GM19025 (cell line): Measurements from ENCODE around the gene SIL1.
"Not testable (repeated sequence)": the region's sequence is repeated elsewhere in the genome, so short reads cannot be mapped to it uniquely, and the experiment has no call there.

ENCODE experiments used
- ATAC-seq: cut with Tn5 transposase; IDR thresholded peaks from one replicate; pipeline ENCODE4 v1.9.1; 2021; ENCODE audit warnings: mild to moderate bottlenecking, low read depth, moderate library complexity; ENCODE audit not compliant: unreplicated experiment

Gene SIL1

DNA sequence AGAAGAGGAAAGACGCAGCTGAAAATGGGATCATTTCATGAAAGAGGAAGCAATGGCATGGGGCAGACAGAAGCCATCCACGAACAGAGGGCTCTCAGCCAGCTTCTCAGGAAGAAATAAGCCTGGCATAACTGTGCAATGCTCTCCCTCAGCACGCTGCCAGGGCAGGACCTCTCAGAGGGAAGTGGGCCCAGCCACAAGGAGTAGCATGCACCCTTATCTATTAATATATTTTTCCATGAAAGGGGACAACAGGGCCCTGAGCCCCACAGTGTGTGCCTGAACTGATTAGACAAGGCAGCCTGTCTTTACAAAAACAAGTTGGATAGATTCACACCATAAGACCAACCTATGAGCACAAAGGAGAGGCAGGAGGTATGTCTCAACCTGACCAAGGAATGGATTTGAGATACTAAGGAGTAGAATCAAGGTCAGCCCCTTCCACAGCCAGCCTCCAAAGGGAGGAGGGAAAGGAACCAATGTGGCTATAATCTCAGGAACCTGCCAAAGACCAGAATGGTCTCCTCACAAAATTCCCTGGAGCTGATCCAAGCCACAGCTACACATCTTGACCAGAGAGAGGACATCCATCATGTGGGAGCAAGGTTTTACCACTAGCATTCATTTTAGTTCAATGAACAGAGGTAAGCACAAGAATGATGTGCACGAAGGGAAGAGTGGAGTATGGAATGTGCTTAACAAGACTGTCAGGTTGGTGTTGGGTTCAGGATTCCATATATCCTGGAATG lies 154.8 kb downstream of the SIL1 start:
- no peak for ATAC-seq

DNA sequence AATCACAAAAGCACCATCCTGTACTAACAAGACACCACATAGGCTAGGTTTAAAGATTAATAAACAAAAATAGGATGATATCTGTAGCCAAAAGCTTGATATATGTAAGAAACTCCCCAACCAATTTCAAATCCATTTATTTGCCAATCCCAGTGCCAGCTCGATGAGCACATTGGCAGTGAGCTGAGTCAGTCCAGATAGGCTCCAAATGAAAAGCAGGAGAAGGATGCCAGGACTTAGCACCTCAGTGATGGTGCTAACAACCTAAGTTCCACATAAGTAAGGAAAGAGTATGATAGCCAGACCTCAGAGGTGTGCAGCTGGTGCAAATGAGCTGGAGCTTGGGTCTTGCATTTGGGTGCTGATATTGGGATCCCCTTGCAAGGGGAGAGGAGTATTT lies 158.1 kb downstream of the SIL1 start:
- ATAC-seq, result no peak

DNA sequence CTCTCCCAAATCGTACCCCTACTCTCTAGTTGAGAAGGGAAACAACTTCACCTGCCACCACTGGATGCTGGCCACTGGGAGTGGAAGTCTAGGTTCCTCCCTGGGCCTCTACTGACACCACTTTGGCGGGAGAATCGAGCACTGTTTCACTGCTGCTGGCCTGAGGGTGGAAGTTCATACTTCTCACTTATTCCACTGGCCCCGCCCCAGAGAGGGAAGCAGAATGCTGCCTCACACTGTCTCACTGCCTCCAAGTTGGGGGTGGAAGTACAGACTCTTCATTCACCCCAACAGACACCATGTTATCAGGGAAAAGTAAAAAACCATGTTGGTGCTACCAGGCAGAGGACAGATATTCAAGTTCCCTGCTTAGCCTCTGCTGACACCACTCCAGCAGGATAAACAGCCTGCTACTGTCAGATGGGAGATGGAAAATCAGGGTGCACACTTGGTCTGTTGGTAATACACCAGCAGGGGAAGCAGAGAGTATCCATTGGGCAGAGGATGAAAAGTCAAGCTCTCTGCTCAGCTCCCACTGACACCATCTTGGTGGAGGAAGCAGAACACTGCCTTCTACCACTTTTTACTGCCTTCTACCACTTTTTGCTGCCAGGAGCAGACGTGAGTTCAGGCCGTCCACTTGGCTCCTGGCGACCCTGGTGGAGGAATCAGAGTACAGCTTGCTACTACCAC lies 159.4 kb downstream of the SIL1 start:
- ATAC-seq, result no peak

DNA sequence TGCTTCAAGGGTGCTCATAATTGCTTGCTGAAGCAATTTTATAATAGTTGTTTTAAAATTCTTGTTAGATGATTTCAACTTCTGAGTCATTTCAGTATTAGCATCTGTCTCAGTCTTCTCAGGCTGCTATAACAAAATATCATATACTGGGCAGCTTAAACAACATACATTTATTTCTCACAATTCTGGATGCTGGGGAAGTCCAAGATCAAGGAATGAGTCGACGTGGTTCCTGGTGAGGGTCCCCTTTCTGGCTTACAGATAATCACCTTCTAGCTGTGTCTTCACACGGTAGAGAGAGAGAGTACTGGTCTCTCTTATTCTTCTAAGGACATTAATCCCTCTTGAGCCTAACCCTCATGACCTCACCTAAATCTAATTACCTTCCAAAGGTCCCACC lies 160.4 kb downstream of the SIL1 start:
- no peak for ATAC-seq

DNA sequence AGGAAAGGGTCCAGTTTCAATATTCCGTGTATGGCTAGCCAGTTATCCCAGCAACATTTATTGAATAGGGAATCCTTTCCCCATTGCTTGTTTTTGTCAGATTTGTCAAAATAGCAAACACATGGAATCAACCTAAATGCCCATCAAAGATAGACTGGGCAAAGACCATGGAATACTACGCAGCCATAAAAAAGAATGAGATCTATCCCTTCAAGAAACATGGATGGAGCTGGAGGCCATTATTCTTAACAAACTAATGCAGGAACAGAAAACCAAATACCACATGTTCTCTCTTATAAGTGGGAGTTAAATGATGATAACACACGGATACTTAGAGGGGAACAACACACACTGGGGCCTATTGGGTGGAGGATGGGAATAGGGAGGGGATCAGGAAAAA lies 161.8 kb downstream of the SIL1 start:
- not testable (repeated sequence) for ATAC-seq

DNA sequence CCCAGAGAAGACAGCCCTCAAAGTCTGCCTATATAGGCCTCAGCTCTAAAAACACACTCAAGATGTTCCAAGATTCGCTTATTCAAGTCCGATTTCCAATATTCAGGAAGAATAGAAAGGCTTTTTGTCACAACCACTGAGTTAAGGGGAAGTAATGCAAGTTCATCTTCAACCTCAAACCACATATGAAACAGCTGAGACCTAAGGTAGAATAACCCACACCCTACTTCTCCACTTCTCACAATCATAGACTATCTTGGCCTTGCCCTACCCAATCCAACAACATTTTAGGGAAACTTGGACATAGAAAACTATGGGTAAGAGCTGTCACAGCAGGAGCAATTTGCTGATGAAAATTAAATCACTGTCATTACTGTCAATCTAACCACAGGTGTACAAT lies 171.0 kb downstream of the SIL1 start:
- ATAC-seq, result no peak

DNA sequence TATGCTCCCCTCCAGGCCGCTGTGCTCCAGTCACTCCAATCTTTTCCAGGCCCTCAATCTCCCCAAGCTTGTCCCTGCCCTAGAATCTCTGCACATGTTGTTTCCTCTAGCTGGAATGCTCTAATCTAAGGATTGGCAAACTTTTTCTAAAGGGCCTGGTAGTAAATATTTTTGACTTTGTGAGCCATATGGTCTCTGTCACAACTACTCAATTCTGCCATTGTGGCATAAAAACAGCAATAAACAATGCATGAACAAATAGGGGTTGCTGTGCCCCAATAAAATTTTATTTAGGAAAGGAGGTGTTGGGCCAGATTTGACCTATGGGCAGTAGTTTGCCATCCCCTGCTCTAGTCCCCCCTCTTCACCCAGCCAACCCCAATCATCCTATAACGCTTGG lies 172.5 kb downstream of the SIL1 start:
- no peak for ATAC-seq

DNA sequence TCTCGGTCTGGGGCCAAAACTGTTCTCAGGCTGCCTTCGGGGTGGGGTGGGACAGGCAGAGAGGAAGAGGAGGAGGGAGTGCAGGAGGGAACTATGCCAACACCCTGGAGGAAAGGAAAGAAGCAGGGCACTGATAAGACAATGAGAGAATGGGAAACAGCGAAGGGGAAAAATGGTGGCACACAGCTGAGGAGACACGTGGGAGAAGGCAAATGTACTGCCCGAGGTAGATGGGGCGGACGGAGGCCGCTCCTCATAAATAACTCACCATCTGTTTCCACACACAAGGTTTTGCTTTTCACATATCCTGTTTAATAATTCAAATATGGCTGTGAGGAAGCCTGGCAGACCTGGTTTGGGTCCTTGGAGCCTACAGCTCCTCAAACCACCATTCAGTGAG lies 174.9 kb downstream of the SIL1 start:
- ATAC-seq, result no peak

DNA sequence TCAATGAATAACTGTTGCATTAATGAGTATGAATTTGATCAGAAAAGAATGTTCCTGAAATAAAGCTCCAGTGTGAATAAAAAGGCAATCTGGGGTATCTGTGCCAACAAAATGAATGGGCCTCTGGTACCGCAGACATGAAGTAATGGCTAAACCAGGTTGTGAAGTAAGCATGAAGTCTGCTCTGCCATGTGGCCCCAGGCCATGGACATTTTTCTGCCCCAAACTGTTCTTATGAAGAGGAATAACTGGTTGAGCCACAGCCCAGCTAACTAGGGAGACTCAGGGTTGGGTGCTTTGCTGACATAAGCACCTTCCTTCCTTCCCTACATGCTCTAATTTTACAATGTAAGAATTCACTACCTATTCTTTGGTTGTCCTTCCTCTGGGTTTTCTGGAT lies 175.6 kb downstream of the SIL1 start:
- no peak for ATAC-seq

DNA sequence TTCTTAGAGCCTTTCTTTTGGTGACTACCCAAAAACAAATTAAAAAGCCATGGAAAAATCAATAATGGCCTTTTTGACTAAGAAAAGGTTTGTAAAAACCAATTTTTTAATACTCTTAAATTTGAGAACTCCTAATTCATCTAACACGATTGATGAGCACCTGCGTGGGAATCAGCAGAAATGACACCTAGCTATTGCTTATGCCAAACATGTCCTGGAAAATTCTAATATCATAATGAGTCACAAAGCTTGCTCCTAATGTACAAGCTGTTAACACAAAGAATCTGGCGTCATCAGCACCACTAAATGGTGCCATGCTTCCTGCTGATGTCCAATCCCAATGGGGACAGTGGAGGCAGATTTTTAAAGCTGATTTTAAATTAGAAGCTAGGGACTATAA lies 176.8 kb downstream of the SIL1 start:
- no peak for ATAC-seq

DNA sequence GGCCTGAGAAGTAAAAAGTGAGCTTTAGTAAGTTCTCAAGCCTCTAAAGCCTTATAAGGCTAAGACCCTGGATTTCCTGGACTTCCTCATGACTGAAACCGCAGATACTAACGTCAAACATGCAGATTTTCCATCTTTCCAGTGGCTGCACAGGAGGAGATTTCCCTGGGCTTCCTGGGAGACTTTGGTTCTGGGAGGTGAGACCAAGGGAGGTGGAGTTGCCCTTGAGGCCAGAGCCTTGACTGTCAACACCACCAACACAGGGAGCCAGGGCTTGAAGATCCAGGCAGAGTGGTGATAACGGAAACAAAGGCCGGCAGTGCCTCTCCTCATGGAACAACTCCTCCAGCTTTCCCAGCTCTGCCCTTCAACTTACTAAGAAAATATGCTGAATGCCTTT lies 178.3 kb downstream of the SIL1 start:
- no peak for ATAC-seq

DNA sequence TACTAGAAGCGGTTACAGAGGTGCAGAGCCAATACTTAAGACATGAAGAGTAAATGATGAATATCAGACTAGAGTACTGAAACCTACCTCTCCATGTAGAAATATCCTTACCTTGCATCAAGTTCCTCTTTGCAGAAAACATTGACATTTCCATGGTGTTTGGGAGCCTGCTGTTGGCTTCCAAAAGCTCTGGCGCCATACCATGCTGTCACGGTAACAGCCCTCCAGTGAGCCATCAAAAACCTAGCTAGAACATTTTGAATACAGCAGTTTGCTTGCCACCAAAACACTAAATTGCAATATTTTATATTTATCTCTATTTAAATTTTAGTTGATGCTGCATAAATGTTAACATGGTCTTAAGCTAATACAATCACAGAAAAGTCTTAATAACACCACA lies 179.0 kb downstream of the SIL1 start:
- no peak for ATAC-seq

DNA sequence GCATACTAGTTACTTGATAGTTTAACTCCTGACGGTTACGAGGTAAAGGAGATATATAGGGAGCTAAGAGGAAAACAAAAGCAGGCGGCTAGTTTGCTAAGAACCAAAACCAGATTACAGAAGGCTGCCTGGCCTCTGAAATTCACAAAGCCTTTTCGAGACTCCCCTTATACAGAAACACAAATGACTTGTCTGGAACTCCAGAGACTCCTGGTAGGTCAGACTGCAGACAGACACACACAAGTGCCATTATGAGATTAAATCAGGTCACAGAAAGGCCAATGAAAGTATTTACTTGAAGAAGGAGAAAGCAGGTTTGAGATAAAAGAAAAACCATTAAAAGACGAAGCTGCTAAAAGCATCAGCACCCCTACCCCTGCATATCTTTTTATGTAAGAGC lies 180.5 kb downstream of the SIL1 start:
- ATAC-seq, result no peak

DNA sequence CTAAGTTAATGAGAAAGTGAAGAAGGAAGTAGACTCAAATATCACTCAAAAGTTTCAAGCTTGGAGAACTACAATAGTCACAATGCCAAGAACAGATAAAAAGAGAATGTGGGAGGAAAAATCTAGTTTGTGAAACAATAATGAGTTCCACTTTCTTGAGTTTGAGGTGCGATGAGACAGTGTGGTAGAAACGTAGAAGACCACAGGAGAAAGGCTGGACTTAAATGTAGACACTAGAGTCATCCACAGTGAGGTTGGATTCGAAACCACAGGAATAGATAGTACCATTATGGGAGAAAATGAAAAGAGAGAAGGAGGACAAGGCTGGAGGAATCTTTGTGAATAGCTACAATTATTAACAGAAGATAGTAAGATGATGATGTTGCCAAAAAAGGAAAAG lies 182.0 kb downstream of the SIL1 start:
- no peak for ATAC-seq

DNA sequence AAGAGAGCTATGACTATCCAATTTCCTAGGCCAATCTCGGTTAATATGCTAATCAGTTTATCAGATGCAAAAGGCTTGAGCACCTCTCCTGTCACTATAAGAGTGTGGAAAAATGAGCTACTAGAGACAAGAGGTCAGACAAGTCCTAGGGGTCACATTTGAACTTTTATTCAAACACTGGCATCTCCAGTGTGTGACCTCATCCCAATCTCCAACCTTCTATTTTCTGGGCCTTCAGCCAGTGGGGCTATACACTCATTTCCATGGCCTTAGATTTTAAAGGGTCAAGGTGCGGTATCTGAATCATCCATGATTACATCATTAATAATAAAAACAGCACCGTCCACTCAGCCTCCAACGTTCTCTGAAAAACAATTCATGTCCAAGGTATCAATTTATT lies 183.4 kb downstream of the SIL1 start:
- no peak for ATAC-seq

DNA sequence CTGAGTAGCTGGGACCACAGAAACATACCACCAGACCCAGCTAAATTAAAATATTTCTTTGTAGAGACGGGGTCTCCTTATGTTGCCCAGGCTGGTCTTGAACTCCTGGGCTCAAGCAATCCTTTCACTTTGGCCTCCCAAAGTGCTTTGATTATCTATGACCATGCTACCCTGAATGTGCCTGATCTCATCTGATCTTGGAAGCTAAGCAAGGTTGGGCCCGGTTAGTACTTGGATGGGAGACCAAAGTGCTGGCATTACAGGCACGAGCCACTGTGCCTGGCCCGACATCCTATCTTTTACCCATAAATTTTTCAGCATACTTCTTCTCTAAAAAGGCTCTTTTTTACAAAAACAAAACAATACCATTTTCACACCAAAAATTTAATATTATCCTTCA lies 186.0 kb downstream of the SIL1 start:
- ATAC-seq, result no peak

DNA sequence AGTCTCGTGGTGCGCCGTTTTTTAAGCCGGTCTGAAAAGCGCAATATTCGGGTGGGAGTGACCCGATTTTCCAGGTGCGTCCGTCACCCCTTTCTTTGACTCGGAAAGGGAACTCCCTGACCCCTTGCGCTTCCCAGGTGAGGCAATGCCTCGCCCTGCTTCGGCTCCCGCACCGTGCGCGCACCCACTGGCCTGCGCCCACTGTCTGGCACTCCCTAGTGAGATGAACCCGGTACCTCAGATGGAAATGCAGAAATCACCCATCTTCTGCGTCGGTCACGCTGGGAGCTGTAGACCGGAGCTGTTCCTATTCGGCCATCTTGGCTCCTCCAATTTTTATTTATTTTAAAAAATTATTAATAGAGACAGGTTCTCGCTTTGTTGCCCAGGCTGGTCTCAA lies 187.0 kb downstream of the SIL1 start:
- not testable (repeated sequence) for ATAC-seq

DNA sequence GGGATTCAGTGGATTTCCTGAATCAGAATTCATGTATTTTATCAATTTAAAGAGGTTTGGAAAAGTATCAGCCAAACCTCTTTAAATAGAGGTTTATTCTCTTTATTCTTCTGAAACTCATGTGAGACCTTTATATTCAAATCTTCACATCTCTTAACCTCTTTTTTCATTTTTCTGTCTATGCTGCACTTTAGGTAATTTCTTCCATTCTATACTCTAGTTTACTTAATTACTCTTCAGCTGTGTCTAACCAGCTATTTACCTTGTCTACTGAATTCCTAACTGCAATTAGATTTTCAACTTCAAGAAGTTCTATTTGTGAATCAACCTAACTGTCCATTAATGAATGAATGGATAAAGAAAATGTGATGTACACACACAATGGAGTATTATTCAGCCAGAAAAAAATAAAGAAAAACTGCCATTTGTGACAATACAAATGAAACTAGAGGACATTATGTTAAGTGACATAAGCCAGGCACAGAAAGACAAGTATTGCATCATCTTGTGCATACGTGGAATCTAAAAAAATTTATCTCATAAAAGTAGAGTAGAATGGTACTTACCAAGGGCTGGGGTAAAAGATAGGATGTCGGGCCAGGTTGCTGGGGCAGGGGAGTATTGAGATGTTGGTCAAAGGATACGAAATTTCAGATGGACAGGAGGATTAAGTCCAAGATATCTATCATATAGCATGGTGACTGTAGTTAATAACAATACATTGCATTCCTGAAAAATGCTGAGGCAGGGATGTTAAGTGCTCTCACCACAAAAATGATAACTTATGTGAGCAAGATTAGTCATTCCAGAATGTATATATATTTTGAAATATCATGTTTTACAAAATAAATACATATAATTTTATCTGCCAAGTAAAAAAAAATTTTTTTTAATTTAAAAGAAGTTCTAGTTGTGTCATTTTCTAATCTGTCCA lies 193.5 kb downstream of the SIL1 start:
- no peak for ATAC-seq

DNA sequence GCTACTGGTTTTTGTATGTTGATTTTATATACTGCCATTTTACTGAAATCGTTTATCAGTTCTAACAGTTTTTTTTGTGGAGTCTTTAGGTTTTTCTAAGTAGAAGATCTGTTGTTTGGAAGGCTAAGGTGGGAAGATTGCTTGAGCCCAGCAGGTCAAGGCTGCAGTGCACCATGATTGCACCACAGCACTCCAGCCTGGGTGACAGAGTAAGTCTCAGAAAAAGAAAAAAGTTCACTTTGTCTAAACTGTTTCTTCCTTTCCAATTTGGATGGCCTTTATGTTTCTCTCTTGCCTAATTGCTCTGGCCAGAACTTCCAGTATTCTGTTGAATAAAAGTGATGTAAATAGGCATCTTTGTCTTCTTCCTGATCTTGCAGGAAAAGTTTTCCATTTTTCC lies 198.5 kb downstream of the SIL1 start:
- ATAC-seq, result no peak

DNA sequence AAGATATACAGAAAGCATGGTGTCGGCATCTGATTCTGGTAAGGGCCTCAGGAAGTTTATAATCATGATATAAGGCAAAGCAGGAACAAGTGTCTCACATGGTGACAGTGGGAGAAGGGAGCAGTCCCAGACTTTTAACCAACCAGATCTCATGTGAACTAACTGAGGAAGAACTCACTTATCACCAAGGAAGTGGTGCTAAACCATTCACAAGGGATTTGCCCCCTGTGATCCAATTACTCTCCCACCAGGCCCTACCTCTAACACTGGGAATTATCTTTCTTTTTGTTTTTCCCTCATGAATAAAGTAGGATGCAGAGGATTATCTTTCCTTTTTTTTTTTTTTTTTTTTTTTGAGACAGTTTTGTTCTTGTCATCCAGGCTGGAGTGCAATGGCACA lies 199.6 kb downstream of the SIL1 start:
- no peak for ATAC-seq

DNA sequence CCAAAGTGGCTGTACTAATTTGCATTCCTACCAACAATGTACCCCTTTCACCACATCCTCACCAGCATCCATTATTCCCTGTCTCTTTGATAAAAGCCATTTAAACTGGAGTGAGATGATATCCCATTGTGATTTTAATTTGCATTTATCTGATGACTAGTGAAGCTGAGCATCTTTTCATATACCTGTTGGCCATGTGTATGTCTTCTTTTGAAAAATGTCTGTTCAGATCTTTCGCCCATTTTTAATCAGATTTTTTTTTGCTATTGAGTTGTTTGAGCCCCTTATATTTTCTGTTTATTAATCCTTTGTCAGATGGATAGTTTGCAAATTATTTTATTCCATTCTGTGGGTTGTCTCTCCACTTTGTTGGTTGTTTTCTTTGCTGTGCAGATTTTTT lies 202.0 kb downstream of the SIL1 start:
- no peak for ATAC-seq
